ENCODE results near the gene CADM4. TPM values are rescaled to one million over a fixed set of nuclear protein-coding genes. Genes with fewer than 3 reads are reported as not detected.

The CADM4 gene
- total and polyA plus RNA-seq, 10 of the 15 experiments (the other 5 are each of a cell fraction or from before 2014, with no cell fraction given) = 0.04 to 0.12 (median 0.08) TPM; not detected in 5

DNA sequence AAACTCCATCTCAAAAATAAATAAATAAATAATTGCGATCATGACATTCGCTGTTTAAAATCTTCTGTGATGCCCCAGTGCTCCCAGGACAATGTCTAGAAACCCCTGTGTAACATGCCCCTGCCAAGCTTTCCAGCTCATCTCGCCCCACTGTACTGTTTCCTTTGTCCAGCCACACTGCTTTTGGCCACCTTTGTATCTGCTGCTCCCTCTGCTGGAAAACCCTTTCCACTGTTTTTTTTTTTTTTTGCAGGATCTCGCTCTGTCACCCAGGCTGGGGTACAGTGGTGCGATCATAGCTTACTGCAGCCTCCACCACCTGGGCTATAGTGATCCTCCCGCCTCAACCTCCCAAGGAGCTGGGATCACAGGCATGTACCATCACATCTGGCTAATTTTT, 22.8 kb upstream of the CADM4 start:
- Histone ChIP-seq H3K4me2 (ENCODE audit: control insufficient read depth, insufficient read depth) (no peak overlapping the region), H3K9ac (ENCODE audit: control insufficient read depth, insufficient read depth, low read length) (no peak overlapping the region), H3K4me3 (no peak overlapping the region), H3K36me3 (ENCODE audit: control insufficient read depth in 2 of 2, insufficient read depth in 2 of 2, low read length in 1 of 2) (no peaks in the 10 kb centered on the region), H2AFZ (ENCODE audit: control insufficient read depth, low read depth, low read length) (no peak overlapping the region), H3K27me3 (replicated peaks in 1 of 2; ENCODE audit: control insufficient read depth in 2 of 2, insufficient read depth in 2 of 2, low read length in 1 of 2) (no peaks in the 10 kb centered on the region), H3K4me1 (ENCODE audit: control insufficient read depth, insufficient read depth, low read length) (peaks cover 9% of the 10 kb centered on the region), H4K20me1 (ENCODE audit: control insufficient read depth, insufficient read depth) (no peaks in the 10 kb centered on the region), H3K79me2 (ENCODE audit: control insufficient read depth, insufficient read depth, low read length) (no peaks in the 10 kb centered on the region), H3K27ac (ENCODE audit: control insufficient read depth, insufficient read depth) (no peak overlapping the region), H3K9me3 (replicated peaks; ENCODE audit: control insufficient read depth, insufficient read depth, low read length) (no peaks in the 10 kb centered on the region; the same call in 2 of the 3 replicates)
- ATAC-seq (no peak; the same call in 2 of the 3 replicates), FAIRE-seq (no peak), DNase-seq (ENCODE audit: low read depth, low spot score) (no peak)
- no TSS peak for BruUV-seq (replicated peaks)
- ChIA-PET RAD21 (ENCODE audit: unreplicated experiment) (interaction anchor here (0.6 kb wide), 1 partner anchor 1430 kb away, joined by 3 read pairs; the partner anchor contains the start of gene PPP1R37), SMC1A (ENCODE audit: uncharacterized antibody, unreplicated experiment) (interaction anchor here (0.6 to 1.1 kb wide), 2 partner anchors 107 to 125 kb away, joined by 3 to 4 read pairs; no protein-coding TSS in a partner anchor), POLR2A (interaction anchor here (0.6 to 0.7 kb wide), 4 partner anchors 13 to 1938 kb away, joined by 3 to 4 read pairs (median 3); no protein-coding TSS in a partner anchor), CTCF (interaction anchor here (1.5 kb wide), 1 partner anchor 216 kb away, joined by 4 read pairs; no protein-coding TSS in a partner anchor)
- intact Hi-C loops (cut with micrococcal nuclease; ENCODE audit: unreplicated experiment) = no loop called here
- WGBS (ENCODE audit: insufficient coverage, insufficient replicate concordance, low lambda C conversion rate, missing lambda C conversion rate) = 52% methylated on average over 6 of the region's 6 CpGs
- in situ Hi-C loops (cut with MboI) = no loop called here
- TF ChIP-seq, protein P1, sequence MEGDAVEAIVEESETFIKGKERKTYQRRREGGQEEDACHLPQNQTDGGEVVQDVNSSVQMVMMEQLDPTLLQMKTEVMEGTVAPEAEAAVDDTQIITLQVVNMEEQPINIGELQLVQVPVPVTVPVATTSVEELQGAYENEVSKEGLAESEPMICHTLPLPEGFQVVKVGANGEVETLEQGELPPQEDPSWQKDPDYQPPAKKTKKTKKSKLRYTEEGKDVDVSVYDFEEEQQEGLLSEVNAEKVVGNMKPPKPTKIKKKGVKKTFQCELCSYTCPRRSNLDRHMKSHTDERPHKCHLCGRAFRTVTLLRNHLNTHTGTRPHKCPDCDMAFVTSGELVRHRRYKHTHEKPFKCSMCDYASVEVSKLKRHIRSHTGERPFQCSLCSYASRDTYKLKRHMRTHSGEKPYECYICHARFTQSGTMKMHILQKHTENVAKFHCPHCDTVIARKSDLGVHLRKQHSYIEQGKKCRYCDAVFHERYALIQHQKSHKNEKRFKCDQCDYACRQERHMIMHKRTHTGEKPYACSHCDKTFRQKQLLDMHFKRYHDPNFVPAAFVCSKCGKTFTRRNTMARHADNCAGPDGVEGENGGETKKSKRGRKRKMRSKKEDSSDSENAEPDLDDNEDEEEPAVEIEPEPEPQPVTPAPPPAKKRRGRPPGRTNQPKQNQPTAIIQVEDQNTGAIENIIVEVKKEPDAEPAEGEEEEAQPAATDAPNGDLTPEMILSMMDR (IDR thresholded peaks at IDR 0.05 in 2 of 3, conservative IDR thresholded peaks at IDR 0.05 in 1 of 3; ENCODE audit: control insufficient read depth in 2 of 3, extremely low read depth in 1 of 3, insufficient read depth in 1 of 3, low read depth in 3 of 3, low read length in 3 of 3) = 0 out of 6 replicates have a peak, but pooled peaks of 2 of the 3 experiments have one; percentile 2 to 7
- TF ChIP-seq RFX5 (IDR thresholded peaks at IDR 0.05; ENCODE audit: low read depth, low read length) (no peak), ZNF24 (IDR thresholded peaks at IDR 0.05) (no peak), SMC3 (IDR thresholded peaks at IDR 0.05; ENCODE audit: borderline replicate concordance, low read length) (no peak)

DNA sequence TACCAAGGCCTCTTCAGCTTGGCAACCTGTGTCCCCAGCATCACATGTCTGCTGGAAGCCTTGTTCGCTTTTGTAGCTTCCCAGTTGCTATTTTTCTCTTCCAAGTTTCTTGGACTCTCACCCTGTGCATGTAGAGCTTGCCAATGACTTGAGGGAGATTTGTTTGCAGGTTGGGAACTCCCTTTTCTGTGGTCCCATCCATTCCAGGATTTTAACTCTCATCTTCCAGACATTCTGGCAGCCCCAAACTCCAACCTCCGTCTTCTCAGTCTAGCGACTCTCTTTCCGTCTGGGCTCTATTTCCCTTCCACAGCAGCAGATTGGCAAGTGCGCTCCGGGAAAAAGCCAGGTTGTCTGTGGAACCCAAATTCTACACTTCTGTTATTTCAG, 21.3 kb upstream of the CADM4 start:
- SMC1A ChIA-PET (ENCODE audit: uncharacterized antibody, unreplicated experiment) = no interaction called here
- FAIRE-seq (no peak), ATAC-seq (no peak), DNase-seq (ENCODE audit: low read depth, low spot score) (no peak)
- no peak overlapping the region for H2AFZ ChIP-seq (ENCODE audit: control insufficient read depth, low read depth, low read length)
- 88% methylated on average over 6 of the region's 6 CpGs for WGBS (ENCODE audit: insufficient coverage, insufficient replicate concordance, low lambda C conversion rate, missing lambda C conversion rate)
- no TSS peak for BruUV-seq (replicated peaks)
- in situ Hi-C loops (cut with MboI) (no loop called here), intact Hi-C loops (cut with micrococcal nuclease; ENCODE audit: unreplicated experiment) (no loop called here)
- no peaks in the 10 kb centered on the region for H3K36me3 ChIP-seq (ENCODE audit: control insufficient read depth in 2 of 2, insufficient read depth in 2 of 2, low read length in 1 of 2)
- H3K79me2 ChIP-seq (ENCODE audit: control insufficient read depth, insufficient read depth, low read length) = no peaks in the 10 kb centered on the region
- H3K4me2 ChIP-seq (ENCODE audit: control insufficient read depth, insufficient read depth) = no peak overlapping the region
- no peaks in the 10 kb centered on the region for H4K20me1 ChIP-seq (ENCODE audit: control insufficient read depth, insufficient read depth)
- no peak overlapping the region for H3K27ac ChIP-seq (ENCODE audit: control insufficient read depth, insufficient read depth)
- RAD21 ChIA-PET (ENCODE audit: unreplicated experiment) = no interaction called here
- H3K9ac ChIP-seq (ENCODE audit: control insufficient read depth, insufficient read depth, low read length) = no peak overlapping the region
- peaks cover 9% of the 10 kb centered on the region for H3K4me1 ChIP-seq (ENCODE audit: control insufficient read depth, insufficient read depth, low read length)
- H3K4me3 ChIP-seq = no peak overlapping the region
- H3K9me3 ChIP-seq (replicated peaks; ENCODE audit: control insufficient read depth, insufficient read depth, low read length) = no peaks in the 10 kb centered on the region; the same call in 1 of the 3 replicates
- POLR2A ChIA-PET = no interaction called here
- CTCF ChIA-PET = interaction anchor here (1.0 to 1.5 kb wide), 2 partner anchors 106 to 214 kb away, joined by 4 read pairs; no protein-coding TSS in a partner anchor
- no peaks in the 10 kb centered on the region for H3K27me3 ChIP-seq (replicated peaks in 1 of 2; ENCODE audit: control insufficient read depth in 2 of 2, insufficient read depth in 2 of 2, low read length in 1 of 2)
- TF ChIP-seq CHD1 (IDR thresholded peaks at IDR 0.05; ENCODE audit: low read depth, low read length) (no peak), MYB (IDR thresholded peaks at IDR 0.05; ENCODE audit: borderline replicate concordance, low read depth, low read length) (no peak), EZH2 (IDR thresholded peaks at IDR 0.05; ENCODE audit: borderline replicate concordance, control insufficient read depth, low read depth, low read length) (no peak), KDM1A (IDR thresholded peaks at IDR 0.05; ENCODE audit: borderline replicate concordance) (no peak), PKNOX1 (IDR thresholded peaks at IDR 0.05) (no peak), YY1 (IDR thresholded peaks at IDR 0.05; ENCODE audit: low read depth, low read length) (no peak), MYC (IDR thresholded peaks at IDR 0.05; ENCODE audit: insufficient read depth, insufficient read length, insufficient replicate concordance, low read length, severe bottlenecking) (no peak), CREM (IDR thresholded peaks at IDR 0.05; ENCODE audit: low read depth) (no peak)
- TF ChIP-seq, protein P2, sequence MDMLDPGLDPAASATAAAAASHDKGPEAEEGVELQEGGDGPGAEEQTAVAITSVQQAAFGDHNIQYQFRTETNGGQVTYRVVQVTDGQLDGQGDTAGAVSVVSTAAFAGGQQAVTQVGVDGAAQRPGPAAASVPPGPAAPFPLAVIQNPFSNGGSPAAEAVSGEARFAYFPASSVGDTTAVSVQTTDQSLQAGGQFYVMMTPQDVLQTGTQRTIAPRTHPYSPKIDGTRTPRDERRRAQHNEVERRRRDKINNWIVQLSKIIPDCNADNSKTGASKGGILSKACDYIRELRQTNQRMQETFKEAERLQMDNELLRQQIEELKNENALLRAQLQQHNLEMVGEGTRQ (IDR thresholded peaks at IDR 0.05; ENCODE audit: borderline replicate concordance, low read depth, low read length) = no peak
